Measurements from ENCODE around the gene AIRE. TPM values are rescaled to one million over a fixed set of nuclear protein-coding genes. Genes with fewer than 3 reads are reported as not detected.

AIRE gene
- total and polyA plus RNA-seq, 9 donors: not detected

GRCh38 chr21:44271558-44272283, 14.0 kb upstream of the AIRE start:
- H3K27ac ChIP-seq: no peak overlapping the region
- intact Hi-C loops (cut with DNase I): loop anchor here in 1 of 4 donors (10.0 kb wide), 1 partner anchor 1473 kb away; no protein-coding TSS in a partner anchor
- no peak overlapping the region for H3K4me3 ChIP-seq
- no peaks in the 10 kb centered on the region for H3K36me3 ChIP-seq
- DNase-seq: no peak
- H3K4me1 ChIP-seq (ENCODE audit: insufficient read depth): no peaks in the 10 kb centered on the region
- H3K9me3 ChIP-seq: no peaks in the 10 kb centered on the region
- TF ChIP-seq POLR2A (IDR thresholded peaks at IDR 0.05): no peak
- no peak for TF ChIP-seq EP300 (IDR thresholded peaks at IDR 0.05)
- TF ChIP-seq CTCF (IDR thresholded peaks at IDR 0.05): no peak
- H3K27me3 ChIP-seq: no peaks in the 10 kb centered on the region
- WGBS, 3 donors: 78 to 81% (median 79%) methylated on average over 18 of the region's 18 CpGs

DNA sequence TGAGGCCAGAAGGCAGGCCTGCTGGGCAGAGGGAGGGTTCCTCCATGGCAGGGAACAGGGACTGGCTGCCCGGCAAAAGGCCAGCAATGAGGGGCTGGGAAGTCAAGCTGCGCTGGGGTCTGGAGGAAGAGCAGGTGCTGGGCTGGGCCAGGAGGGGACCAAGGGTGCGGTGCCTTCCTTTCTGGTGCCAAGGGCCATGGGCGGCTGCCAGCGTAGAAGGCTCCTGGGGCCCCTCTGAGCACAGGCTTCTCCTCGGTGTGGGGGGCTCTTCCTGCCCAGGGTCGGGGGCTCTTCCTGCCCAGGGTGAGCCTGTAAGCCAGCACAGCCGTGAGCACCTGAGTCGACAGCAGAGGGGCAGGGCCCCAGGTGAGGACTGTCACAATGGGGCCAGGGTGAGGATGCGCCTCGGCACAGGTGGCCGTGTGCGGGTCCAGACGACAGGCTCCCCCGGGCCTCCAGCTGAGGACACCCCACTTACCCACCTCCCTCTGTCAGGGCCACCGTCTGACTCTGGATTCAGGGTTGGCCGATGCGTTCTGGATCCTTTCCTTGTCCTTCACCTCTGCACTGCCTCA, 13.3 kb upstream of the AIRE start:
- TF ChIP-seq EP300 (IDR thresholded peaks at IDR 0.05): no peak
- Histone ChIP-seq H3K36me3 (no peaks in the 10 kb centered on the region), H3K27me3 (no peaks in the 10 kb centered on the region), H3K9me3 (no peaks in the 10 kb centered on the region), H3K27ac (no peak overlapping the region), H3K4me3 (no peak overlapping the region), H3K4me1 (ENCODE audit: insufficient read depth) (no peaks in the 10 kb centered on the region)
- intact Hi-C loops (cut with DNase I): loop anchor here in 1 of 4 donors (10.0 kb wide), 1 partner anchor 1472 kb away; no protein-coding TSS in a partner anchor
- no peak for DNase-seq
- WGBS, 3 donors: 64 to 80% (median 73%) methylated on average over 18 of the region's 18 CpGs

- intact Hi-C loops (cut with DNase I): loop anchor here in 1 of 4 donors (10.0 kb wide), 1 partner anchor 1472 kb away; no protein-coding TSS in a partner anchor
- no peak for DNase-seq
- Histone ChIP-seq H3K9me3 (no peaks in the 10 kb centered on the region), H3K4me3 (no peak overlapping the region), H3K27me3 (no peaks in the 10 kb centered on the region), H3K4me1 (ENCODE audit: insufficient read depth) (no peaks in the 10 kb centered on the region), H3K27ac (no peak overlapping the region), H3K36me3 (no peaks in the 10 kb centered on the region)
- WGBS, 3 donors: 75 to 84% (median 77%) methylated on average over 7 of the region's 7 CpGs
- TF ChIP-seq EP300 (IDR thresholded peaks at IDR 0.05) (no peak), CTCF (IDR thresholded peaks at IDR 0.05) (no peak), POLR2A (IDR thresholded peaks at IDR 0.05) (no peak)
Observed at GRCh38 chr21:44273046-44273445, 12.6 kb upstream of the AIRE start.

GRCh38 chr21:44275041-44275440, 10.6 kb upstream of the AIRE start:
- no peaks in the 10 kb centered on the region for H3K4me1 ChIP-seq (ENCODE audit: insufficient read depth)
- intact Hi-C loops (cut with DNase I): loop anchor here in 1 of 4 donors (10.0 kb wide), 1 partner anchor 1470 kb away; no protein-coding TSS in a partner anchor
- TF ChIP-seq CTCF (IDR thresholded peaks at IDR 0.05) (no peak), POLR2A (IDR thresholded peaks at IDR 0.05) (no peak), EP300 (IDR thresholded peaks at IDR 0.05) (no peak)
- no peaks in the 10 kb centered on the region for H3K9me3 ChIP-seq
- no peak overlapping the region for H3K4me3 ChIP-seq
- H3K27ac ChIP-seq: no peak overlapping the region
- no peaks in the 10 kb centered on the region for H3K36me3 ChIP-seq
- WGBS, 3 donors: 63 to 80% (median 65%) methylated on average over 5 of the region's 5 CpGs
- no peaks in the 10 kb centered on the region for H3K27me3 ChIP-seq
- DNase-seq: no peak

All from ovary (tissue), 9 donors.